ENCODE measurements around the gene STAU1.

Gene STAU1, protein sequence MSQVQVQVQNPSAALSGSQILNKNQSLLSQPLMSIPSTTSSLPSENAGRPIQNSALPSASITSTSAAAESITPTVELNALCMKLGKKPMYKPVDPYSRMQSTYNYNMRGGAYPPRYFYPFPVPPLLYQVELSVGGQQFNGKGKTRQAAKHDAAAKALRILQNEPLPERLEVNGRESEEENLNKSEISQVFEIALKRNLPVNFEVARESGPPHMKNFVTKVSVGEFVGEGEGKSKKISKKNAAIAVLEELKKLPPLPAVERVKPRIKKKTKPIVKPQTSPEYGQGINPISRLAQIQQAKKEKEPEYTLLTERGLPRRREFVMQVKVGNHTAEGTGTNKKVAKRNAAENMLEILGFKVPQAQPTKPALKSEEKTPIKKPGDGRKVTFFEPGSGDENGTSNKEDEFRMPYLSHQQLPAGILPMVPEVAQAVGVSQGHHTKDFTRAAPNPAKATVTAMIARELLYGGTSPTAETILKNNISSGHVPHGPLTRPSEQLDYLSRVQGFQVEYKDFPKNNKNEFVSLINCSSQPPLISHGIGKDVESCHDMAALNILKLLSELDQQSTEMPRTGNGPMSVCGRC

DNA sequence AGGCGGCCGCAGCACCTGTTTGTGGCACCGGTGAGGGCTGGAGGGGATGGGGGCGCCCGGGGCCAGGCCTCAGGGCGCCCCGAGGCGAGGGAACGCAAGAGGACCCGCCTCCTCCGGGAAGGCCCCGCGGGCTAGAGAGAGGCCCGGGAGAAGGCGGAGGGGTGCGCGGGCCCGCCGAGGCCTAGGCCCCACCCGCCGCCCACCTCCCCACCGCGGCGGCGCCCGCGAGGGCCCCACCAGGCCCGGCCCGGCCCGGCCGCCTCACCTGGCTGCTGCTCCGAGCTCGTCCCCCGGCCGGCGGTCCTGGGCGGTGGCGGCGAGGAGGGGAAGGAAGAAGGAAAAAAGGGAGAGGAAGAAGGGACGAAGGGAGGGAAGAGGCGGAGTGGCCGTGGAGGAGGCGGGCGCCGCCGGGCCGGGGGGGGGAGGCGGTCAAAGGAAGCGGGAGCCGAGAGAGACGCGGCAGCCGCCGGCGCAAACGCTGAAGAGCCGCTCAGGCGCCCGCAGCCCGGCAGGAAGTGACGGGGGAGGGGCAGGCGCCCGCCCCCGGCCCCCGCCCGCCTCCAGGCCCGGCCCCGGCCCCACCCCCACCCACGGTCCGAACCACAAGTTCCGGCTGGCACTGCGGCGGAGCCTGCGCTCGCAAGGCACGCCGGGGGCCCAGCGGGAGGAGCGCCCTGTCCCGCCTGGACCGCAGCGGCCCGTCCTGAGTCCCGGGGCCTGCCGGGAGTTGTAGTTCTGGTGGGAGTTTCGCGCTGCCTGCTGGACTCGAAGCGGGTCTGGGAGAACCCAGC, at the start of gene STAU1:
STAU1 (minus strand) TSS at position 484 of the 791 bp plus-strand sequence. CDS start 22,133 bp downstream, outside the sequence.
- DNase-seq: peak; percentile 88 to 95

DNA sequence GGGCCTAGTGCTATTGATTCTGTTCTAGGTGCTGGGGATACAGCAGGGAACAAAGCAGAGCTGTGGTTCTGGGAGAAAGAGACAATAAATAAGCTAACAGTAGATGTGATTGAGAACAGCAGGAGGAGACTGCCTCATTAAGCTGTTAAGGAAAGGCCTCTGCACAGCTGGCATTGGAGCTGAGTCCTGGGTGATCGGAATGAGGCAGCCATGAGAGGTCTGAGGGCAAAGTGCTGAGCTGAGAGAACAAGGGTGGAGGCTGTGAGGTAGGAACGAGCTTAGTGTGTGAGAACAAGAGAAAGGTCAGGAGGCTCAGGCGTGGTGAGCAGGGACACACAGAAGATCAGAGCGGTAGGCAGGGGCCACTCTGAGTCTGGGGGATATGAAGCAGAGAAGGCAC, 49.4 kb upstream of the STAU1 start:
- no peak for DNase-seq

DNA sequence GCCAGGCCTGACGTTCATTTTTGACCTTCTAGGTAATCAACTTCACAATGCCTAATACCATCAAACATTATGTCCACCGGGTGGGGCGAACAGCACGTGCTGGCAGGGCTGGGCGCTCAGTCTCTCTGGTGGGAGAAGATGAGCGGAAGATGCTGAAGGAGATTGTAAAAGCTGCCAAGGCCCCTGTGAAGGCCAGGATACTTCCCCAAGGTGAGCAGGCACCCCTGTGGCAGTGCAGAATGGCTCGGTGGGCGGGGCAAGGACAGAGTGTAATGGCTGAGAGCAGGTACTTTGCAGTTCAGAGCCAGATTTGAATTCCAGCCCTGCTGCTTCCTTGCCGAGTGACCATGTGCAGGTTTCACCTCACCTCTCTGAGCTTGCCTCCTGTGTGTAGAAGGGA, 48.2 kb upstream of the STAU1 start:
- no peak for DNase-seq

DNA sequence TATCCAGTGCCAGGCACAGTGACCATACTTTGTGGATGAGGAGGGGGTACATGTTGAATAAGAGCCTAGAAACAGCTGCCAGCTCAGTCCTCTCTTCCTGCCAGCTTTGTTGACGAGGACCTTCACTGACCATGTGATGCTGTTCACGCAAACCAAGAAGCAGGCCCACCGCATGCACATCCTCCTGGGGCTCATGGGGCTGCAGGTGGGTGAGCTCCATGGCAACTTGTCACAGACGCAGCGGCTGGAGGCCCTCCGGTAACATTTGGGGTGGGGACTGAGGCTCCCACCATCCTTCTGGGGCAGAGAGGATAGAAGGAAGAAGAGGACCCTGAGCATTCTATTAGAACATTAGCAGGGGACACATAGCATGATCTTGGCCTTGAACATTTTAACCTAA, 46.7 kb upstream of the STAU1 start:
- no peak for DNase-seq

DNA sequence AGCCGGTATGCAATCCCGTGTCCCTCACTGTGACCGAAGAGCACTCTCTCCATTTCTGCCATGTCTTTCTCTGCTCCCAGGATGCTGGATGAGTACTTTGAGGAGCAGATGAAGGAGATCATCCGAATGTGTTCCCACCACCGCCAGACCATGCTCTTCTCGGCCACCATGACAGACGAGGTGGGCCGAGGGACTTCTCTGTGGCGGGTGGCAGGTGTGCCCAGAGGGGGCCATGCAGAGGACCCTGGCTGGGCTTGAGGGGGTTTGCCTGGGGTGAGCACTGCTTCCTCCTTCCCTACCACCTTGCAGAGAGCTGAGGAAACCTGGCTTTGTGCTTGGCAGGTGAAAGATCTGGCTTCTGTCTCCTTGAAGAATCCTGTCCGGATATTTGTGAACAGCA, 45.1 kb upstream of the STAU1 start:
- DNase-seq: no peak

DNA sequence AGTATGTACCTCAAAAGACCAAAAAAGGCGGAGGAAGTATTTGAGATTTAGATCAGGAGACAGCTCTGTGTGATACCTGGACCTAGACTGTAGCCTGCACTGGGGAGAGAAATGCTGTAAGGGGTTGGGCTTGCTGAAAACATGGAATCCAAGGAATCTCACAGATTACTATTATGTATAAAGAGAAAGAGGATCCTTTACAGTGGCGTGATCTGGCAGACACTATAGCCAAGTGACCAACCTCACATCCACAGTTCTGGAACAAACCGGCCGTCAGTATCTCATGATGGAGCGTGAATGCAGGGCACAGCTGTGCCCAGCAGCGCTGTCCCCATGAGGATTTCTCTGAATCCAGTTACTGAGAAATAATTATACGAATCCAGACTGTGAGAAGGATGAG, 43.3 kb upstream of the STAU1 start:
- DNase-seq: no peak

DNA sequence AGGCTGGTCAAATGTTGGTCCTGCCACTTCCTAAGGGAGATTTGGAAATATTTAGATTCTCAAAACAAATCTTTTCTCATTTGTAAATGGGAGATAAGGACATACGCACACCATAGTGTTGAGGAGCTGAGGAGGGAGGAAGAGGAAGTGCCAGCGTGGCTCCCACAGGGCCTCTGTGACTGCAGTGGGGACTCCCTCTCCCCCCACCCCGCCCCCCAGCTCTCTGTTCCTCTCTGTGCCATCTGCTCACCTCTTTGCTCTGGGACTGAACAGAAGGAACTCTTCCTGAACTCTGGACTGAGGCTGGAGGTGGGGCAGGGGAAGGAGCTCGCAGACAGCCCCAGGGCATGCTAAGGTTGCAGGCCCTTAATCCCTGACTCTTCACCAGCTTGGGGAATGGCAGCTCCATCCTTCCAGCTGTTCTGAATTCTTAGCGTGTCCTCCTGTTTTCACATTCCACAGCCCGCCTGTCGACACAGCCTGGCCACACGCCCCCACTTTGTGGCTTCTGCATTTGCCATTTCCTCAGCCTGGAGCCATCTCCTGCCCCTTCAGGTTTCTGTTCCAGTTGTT, 42.5 kb upstream of the STAU1 start:
- no peak for DNase-seq

DNA sequence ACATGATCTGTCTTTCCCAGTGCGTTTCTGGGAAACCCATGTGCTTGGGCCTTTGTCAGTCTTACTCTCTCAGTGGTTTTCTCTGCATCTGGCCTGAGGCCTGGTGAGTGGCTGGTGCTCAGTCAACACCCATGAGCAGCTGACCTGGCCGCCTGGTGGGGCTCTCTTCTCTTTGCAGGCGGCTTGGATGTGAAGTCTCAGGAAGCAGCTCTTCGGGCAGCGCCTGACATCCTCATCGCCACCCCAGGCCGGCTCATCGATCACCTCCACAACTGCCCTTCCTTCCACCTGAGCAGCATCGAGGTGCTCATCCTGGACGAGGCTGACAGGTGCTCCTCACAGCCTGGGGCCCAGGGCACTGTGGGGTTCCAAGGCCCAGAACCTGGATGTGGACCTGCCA, 41.9 kb upstream of the STAU1 start:
- DNase-seq: peak; percentile 88 to 89

DNA sequence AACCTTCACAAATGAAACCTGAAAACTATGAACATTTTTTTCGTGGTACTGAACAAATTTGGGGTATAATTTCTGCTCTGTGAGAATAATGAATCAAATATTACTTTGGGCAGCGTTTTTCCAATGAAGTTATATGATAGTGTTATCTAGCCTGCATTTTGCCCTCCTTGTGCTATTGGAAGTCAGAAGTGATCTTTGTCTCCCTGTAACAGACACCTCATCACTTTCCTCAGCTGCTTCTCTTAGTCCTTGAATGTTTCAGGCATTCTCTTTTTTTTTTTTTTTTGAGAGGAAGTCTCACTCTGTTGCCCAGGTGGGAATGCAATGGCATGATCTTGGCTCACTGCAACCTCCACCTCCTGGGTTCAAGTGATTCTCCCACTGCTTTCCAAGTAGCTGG, 41.2 kb upstream of the STAU1 start:
- no peak for DNase-seq

DNA sequence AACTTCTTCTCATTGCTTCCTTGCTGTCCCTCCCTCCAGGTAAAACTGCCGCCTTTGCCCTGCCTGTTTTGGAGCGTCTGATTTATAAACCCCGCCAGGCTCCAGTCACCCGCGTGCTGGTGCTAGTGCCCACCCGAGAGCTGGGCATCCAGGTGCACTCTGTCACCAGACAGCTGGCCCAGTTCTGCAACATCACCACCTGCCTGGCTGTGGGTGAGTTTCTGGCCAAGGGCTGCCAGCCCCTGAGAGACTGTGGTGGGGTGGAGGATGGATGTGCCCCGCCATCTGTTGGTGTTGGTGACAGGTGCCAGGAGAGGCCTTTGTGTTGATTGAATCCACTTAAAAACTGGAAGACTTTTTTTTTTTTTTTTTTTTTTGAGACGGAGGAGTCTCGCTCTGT, 40.5 kb upstream of the STAU1 start:
- peak; percentile 53 to 60 for DNase-seq

DNA sequence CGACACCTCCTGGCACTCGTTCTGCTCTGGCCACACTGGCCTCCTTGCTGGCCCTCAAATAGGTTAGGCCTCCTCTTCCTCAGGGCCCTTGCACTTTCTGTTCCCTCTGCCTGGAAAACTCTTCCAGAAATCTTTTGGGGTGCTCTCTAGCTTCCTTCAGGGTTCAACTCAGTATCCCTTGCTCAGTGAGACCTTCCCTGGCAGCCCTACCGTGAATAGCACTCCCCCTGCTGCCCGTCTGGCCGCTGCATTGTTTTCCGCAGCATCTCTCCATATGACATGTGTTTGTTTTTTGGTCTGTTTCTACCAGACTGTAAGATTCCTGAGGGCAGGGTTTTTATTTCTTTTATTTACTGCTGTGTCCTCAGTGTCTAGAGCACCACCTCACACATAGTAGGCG, 37.8 kb upstream of the STAU1 start:
- DNase-seq: no peak

DNA sequence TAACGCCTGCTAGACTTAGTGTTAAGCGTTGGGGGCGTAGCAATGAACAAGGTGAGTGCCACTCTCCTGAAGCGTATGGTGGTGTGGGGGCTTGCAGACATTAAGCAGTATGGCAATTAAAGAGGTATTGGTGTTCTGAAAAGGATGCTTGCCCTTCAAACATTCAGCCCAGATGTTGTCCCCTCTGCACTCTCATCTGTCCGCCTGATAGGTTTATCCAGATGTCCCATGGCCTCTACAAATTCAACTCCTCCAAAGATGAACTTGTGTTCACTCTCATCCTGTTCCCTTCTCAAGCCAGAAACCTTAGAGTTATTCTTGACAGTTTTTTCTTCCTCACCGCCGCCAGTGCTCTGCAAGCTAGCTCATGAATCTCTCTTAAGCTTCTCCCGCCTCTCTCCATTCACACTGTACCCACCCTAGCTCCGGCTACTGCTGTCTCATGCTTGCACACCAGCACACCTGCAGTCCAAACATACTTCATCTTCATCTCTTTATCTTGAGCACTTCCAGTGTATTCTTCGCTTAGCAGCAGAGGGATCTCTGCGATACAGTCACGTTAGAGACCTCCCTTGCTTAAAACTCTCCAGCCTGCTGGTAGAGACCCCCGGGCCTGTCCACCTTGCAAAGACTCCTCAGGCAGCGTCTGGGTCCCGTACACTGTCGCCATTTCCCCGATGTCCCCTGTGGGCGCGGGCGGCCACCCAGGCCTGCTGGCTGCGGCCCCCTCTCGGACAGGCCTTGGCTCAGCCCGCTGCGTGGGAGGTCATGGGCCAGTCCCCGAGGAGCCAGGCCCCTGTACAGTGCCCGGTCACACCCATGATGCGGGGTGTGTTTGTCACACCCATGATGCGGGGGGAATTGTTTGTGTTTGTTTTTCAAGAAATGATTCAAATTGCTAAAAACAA, 32.0 kb upstream of the STAU1 start:
- no peak for DNase-seq

DNA sequence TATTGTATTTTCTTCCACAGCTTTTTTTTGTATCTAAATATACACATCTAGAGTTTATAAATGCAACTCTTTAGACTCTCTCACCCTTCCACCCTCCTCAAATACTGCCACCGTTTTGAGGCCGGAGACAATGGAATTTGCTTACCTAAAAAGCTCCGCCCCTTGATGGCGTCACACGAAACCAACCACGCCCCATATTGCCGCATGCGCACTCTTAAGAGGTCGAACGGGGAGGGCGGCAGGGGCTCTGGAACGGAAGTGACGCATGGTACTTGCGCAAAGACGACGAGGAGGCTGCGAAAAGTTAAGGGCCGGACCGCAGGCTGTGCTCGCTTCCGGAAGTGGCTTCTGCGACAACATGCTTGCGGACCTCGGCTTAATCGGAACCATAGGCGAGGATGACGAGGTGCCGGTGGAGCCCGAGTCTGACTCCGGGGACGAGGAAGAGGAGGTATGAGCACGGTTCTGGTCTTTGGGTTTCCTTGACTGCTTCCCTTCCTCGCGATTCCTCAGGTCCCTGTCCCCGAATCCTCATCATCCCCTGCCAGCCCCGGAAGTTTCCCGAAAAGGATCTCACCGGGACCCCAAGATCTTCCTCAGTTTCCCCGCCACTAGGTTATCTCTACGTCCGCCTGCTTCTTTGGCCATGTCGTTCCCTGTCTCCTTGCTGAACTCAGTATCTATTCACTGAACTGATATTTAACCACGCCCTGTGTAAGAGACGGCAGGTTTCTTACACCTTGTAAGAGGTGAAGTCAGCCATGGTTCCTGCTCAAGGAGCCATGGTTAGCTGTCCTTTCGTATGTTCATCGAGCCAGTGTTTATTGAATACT, 31.2 kb upstream of the STAU1 start, which contains the start of gene DDX27:
DDX27 (plus strand) TSS at position 326 of the 833 bp plus-strand sequence; CDS start at position 359, 33 bp downstream.
- peak; percentile 95 to 96 for DNase-seq

DNA sequence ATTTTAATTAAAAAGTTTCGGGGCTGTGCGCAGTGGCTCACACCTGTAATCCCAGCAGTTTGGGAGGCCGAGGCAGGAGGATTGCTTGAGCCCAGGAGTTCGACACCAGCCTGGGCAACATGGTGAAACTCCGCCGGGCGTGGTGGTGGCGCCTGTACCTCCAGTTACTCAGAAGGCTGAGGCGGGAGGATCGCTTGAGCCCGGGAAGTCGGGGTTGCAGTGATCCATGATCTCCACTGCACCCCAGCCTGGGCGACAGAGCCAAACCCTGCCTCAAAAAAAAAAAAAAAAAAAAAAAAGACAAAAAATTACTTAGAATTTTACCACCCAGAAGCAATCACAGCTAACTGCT, 30.6 kb upstream of the STAU1 start:
- peak in 1 of 2 experiments; percentile 2 for DNase-seq

DNA sequence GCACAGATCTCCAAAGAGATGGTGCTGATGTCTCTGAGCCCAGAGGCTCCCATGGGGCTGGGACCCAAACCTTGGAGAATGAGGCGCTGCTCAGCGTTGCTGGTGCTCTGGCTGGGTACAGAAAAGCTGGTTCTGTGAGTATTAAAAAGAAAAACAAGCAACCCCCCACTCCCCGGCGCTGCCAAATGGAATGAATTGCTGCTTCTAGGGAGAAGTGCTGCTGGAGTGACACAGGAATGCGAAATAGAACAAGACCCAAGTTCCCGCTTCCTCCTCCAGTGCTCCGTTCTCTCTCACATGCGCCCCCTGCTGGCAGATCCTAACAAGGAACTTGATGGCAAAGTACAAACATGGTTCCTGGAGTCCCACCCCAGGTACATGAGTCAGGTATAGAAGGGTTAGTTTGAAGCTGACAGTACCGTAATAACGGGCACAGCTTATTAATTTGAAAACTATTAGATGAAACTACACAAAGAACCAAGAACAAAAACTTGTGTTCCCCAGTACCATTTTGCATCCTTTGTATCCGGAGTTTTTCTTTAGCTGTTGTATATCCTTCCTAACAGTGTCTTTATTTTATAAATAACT, 29.0 kb upstream of the STAU1 start:
- peak; percentile 82 to 86 for DNase-seq

DNA sequence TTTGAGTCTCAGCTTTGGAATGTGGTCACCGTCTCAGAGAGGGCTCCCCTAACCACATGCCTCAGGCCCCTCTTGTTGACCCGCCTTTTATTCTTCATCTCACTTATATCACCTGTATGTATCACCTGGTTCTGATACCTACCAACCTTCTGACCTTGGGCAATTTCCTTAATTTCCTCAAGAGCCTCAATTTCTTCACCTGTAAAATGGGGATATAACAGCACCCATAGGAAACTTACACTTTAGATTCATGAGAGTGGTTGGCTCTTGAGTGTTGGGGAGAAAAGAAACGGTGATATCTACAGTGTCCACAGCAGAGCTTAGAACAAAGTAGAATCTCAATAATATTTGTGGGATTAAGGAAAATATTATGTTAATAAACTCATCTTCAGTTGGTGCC, 27.1 kb upstream of the STAU1 start:
- no peak for DNase-seq

DNA sequence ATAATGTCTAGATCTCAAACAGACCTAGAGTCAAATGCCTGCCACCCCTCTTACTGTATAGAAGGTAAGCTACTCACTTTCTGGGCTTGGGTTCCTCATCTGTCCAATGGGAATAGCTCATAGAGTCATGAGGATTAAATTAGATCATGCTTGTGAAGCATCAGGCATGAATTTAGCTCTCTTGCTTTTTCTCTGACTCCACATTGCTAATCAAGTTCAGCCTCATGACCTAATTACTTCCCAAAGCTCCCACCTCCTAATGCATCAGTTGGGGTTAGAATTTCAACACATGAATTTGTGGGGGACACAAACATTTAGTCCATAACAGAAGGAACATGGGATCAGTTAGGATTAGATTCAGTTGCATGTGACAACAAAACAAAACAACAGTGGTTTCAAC, 26.4 kb upstream of the STAU1 start:
- no peak for DNase-seq

DNA sequence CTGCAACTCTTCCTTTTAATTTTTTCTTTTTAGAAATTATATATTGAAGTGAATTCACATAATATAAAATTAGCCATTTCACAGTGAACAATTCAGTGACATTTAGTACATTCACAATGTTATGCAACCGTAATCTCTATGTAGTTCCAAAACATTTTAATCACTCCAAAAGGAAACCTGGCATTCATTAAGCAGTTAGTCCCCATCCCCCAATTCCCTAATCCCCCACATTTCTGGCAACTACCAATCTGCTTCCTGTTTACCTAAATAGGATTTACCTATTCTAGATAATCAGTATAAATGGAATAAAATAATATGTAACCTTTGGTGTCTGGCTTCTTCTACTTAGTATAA, 22.6 kb upstream of the STAU1 start:
- DNase-seq: no peak

DNA sequence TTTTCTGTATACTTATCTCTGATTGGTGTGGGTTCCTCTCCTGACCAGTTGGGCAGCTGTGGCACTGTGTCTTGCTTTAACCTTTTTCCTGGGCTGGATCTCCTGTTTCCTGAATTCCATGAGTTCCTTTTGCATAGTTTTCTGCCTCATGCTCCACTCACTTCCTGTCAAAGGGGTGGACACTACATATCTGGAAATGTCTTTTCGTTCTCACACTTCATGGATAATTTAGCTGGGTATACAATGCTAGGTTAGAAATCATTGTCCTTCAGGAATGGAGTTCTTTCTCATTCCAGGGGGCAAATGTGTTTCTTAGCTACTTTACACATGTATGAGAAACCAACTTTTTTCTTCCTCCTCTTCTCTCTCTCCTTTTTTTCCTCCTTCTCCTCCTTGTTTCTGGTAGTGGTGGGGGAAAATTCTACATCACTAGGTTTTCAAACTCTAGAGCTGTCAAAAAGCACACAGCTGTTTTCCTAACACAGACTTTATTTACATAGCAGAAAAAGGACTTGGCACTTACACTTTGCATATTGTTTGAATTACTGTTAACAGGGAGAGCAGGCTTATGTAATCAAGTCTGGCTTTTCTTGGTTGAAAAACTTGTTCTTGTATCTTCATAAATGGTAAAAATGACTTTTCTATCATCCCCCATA, 22.1 kb upstream of the STAU1 start:
- no peak for DNase-seq

DNA sequence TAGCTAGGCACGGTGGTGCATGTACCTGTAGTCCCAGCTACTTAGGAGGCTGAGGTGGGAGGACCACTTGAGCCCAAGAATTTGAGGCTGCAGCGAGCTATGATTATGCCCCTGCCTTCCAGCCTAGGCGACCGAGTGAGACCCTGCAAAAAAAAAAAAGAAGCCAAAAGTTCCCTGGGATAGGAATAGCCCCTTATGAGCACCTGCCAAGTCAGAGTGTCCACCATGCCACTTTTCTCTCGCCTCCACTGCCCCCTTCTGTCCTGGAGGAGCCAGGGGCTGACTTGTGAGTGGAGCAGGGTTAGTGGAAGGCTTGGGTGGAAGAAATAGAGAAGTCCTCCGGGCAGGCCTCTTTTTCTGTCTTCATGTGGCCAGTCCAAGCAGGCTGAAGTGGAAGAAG, 18.9 kb upstream of the STAU1 start:
- peak in 1 of 2 experiments; percentile 16 for DNase-seq

DNA sequence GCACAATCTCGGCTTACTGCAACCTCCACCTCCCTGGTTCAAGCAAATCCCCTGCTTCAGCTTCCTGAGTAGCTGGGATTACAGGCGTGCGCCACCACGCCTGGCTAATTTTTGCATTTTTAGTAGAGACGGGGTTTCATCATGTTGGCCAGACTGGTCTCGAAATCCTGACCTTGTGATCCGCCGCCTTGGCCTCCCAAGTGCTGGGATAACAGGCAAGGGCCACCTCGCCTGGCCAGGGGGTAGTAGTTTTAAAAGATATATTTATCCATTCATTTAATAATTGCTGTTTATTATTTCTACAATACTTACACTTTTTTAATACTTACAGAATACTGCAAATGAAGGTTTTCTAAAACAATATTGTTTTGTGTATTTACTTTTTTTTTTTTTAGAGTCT, 15.6 kb upstream of the STAU1 start:
- no peak for DNase-seq

All from SHP77 (cell line).